ENCODE measurements around the gene ADGRD1. TPM values are rescaled to one million over a fixed set of nuclear protein-coding genes. Genes with fewer than 3 reads are reported as not detected.
"Not testable (repeated sequence)": the region's sequence is repeated elsewhere in the genome, so short reads cannot be mapped to it uniquely, and the experiment has no call there.

Gene ADGRD1
- total RNA-seq, 1 experiment from 2014 or later: 0.89 TPM

DNA sequence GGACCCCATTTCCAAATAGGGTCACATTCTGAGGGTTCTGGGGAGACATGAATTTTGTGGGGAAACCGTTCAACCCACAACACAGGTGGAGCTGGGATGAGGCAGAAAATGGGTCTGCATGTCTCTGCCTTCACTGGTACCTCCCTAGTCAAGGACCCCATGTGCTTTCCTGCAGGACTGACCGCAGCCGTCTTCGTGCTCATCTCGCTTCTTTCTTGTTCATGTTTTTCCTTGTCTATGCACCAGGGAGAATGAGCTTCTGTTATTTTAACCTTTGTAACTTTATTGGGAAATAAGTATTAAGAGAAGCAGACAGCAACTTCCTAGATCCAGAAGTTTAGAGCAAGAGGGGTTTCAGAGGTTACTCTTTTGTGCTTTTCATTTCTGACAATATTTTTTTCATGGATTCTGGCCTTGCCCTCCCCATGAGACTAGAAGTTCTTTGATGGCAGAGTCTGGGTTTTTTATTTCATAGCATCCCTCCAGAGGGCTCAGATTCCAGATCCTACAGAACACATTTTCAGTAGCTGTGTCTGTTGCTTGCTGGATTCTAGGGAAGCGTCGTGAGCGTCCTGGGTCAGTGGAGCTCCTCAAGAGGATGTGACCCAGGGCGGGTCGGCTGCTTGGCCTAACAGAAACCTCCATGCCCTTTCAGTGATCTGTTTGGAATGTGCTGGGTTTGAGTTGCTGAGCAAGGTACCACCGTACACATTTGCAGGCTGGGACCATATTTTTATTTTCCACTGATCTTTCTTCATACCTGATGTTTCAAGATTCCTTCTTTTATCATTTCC, 104.2 kb downstream of the ADGRD1 start:
- no peaks in the 10 kb centered on the region for H3K36me3 ChIP-seq
- no peak for DNase-seq
- H3K9me3 ChIP-seq: no peaks in the 10 kb centered on the region
- H3K4me3 ChIP-seq: no peak overlapping the region
- H3K27me3 ChIP-seq: peaks cover 14% of the 10 kb centered on the region

DNA sequence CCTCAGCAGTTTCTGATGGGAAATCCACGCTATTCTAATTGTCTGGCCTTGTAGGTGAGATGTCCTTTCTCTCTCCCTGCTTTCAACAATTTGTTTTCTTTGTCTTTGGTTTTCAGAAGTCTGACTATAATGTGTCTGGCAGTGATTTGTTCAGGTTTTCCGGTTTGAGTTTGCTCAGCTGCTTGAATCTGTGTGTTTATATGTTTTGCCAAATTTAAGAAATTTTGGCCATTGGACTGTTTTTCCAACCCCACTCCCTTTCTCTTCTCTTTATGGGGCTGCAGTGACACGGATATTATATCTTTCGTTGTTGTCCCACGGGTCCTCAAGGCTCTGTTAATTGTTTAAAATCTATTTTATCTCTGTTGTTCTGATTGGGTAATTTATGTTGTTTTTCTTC, 105.0 kb downstream of the ADGRD1 start:
- H3K9me3 ChIP-seq: no peaks in the 10 kb centered on the region
- H3K27me3 ChIP-seq: peaks cover 15% of the 10 kb centered on the region
- H3K36me3 ChIP-seq: no peaks in the 10 kb centered on the region
- no peak for DNase-seq
- no peak overlapping the region for H3K4me3 ChIP-seq

DNA sequence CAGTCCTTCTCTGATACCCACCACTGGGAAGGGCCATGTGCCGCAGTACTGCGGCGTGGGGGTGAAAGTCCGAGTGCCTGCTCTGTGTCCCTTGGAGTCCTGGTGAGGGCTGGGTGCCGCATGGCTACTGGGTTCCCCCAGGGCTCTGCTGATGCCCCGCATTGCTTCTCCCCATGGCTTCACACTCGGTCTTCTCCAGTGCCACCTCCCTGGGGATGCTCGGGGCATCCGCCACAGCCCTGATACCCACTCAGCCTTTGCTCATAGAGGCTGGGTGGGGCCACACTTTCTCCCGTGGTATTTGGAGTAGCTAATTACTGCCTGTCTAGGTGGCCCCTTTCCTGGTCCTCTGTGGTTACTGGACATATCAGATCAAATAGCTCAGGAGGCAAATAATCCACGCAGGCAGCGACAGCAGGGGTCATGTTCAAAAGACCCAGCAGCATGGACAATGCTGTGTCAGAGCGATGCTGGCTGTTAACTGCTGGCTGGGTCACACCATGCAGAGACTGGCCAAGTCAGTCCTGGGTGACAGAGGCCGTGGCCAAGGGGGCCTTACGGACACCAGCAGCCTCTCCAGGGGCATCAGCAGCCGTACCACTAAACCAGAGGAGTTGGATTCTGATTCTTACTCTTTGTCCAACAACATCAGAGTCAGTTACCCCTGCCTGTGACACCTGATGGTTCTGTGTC, 106.5 kb downstream of the ADGRD1 start:
- no peak overlapping the region for H3K4me3 ChIP-seq
- peaks cover 17% of the 10 kb centered on the region for H3K27me3 ChIP-seq
- H3K36me3 ChIP-seq: no peaks in the 10 kb centered on the region
- no peak for DNase-seq
- no peaks in the 10 kb centered on the region for H3K9me3 ChIP-seq

DNA sequence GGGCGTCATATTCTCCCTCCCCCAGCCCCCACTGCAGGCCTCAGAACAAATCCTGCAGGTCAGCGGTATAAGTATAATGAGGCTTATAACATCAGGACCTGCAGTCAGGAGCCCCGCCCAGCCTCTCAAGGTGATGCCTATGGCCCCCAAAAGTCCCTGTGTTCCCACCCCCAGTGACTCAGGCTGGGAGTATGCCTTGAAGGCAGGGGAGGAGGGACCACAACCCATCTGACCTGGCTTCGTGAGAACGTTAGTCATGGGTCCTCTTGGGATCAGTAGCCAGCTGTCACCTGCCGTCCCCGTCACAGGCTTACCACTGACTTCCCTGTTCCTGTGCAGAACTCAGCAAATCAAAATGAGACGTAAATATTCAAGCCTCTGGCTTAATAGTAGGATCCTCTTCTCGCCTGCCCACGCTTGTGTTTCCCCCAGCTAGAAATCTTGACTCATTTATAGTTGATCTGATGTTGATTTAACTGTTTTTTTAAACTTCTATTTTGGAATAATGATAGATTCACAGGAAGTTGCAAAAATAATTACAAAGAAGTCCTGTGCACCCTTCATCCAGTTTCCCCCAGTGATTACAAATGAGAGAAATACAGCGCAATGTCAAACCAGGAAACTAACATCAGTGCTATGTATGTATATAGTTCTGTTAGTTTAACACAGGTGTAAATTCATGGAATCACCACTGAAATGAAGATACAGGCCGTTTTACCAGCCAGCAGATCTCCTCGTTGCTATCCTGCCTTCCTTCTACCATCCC, 107.5 kb downstream of the ADGRD1 start:
- DNase-seq: no peak
- no peak overlapping the region for H3K4me3 ChIP-seq

DNA sequence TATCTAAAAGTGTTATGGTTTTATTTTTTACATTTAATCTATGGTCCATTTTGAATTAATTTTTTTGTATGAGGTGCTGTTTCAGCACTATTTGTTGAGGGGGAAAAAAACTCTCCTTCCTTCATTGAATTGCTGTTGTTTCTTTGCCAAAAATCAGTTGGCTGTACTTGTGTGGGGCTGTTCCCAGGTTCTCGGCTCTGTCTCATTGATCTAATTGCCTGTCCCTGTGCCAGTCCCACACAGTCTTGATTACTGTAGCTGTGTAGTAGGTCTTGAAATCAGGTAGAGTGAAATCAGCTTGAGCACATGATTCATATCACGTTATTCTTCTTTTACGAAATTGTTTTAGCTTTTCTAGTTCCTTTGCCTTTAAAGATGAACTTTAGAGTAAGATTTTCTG, 109.7 kb downstream of the ADGRD1 start:
- Histone ChIP-seq H3K4me3 (no peak overlapping the region), H3K9me3 (no peaks in the 10 kb centered on the region), H3K27me3 (peaks cover 6% of the 10 kb centered on the region), H3K36me3 (no peaks in the 10 kb centered on the region)
- DNase-seq: no peak

More for the DNA sequence above, 107.5 kb downstream of the ADGRD1 start:
- Histone ChIP-seq H3K9me3 (no peaks in the 10 kb centered on the region), H3K36me3 (no peaks in the 10 kb centered on the region), H3K27me3 (peaks cover 14% of the 10 kb centered on the region)

DNA sequence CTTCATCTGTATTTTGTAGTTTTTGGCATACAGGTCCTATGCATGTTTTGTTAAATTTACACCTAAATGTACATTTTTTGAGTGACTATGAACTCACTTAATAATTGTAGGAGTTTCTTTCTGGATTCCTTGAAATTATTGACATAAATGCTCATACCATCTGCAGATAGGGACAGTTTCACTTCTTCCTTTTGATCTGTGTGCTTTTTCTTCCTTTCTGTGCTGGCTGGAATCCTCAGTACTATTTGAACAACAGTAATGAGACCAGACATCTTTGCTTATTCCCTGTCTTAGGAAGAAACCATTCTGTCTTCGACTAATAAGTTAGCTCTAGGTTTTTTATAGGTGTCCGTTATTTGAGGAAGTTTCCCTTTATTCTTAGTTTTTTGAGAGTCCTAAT, 110.3 kb downstream of the ADGRD1 start:
- no peaks in the 10 kb centered on the region for H3K9me3 ChIP-seq
- peaks cover 4% of the 10 kb centered on the region; the same call in 1 of the 2 replicates for H3K27me3 ChIP-seq
- H3K4me3 ChIP-seq: no peak overlapping the region
- H3K36me3 ChIP-seq: no peaks in the 10 kb centered on the region
- DNase-seq: no peak

DNA sequence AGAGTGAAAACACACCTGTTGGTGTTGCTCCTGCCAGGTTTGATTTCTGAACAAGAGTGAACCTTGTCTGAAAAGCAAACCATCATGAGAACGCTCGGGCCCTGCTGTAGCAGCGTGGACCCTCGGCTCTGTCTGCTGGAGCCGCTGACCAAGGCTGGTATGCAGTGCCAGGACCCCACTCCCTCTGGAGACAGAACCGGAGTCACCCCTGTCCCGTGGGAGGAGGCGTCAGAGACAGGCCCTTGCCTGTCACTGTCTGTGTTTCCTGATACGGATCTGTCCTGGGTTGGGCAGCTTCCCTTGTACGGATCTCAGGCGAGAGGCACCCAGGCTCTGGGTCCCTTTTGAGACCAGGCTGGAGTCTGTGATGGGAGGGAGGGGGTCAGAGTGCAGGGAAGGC, 111.6 kb downstream of the ADGRD1 start:
- Histone ChIP-seq H3K36me3 (no peaks in the 10 kb centered on the region), H3K27me3 (peaks cover 4% of the 10 kb centered on the region; the same call in 1 of the 2 replicates), H3K4me3 (no peak overlapping the region), H3K9me3 (no peaks in the 10 kb centered on the region)
- DNase-seq: no peak

DNA sequence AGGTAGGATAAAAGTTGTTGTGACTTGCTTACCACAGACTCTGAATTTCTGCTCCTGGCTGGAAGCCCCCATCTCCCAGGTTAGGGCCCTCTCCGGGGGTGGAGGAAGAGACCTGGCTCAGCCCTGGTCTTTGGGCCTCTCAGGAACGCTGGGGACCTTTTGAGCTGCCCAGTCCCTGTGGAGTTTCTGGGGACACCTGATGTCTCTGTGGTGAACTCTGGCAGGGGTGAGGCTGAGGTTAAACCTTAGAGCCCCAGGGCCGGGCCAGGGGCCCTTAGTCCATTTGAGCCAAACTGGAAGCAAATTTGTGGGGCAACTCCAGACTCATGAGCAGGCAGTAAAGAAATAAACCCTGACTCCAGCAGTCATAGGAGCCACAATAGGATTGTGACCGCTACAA, 112.1 kb downstream of the ADGRD1 start:
- no peaks in the 10 kb centered on the region for H3K36me3 ChIP-seq
- no peaks in the 10 kb centered on the region for H3K9me3 ChIP-seq
- DNase-seq: no peak
- no peak overlapping the region for H3K4me3 ChIP-seq
- H3K27me3 ChIP-seq: peaks cover 4% of the 10 kb centered on the region; the same call in 1 of the 2 replicates

DNA sequence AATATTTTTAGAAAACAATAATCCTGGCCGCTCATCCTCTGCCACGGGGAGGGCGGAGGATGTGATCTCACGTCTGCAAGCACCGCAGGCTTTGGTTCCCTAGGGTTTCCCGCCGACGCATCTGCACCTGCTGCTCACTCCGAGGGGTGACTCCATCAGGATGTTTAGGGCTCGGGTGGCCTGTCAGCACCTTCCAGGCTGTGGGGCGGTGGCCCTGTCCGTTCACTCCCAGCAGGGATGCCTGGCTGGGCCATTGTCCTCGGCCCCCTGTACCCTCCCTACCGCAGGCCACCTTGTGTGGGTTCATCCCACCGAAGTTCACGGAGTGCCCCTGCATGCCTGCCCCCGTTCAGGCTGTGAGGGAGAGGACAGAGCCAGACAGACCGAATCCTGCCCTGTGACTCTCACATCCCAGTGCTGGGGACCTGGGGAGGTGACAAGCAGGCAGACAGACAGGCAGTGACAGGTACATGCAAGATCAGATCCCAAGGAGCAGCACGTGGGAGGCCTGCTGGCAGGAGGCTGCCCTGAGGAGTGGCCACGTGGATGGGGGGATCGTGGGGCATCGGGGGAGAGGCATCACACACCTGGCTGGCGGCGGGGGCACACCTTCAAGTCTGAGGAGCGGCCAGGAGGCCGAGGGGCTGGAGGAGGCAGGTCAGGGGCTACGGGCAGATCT, 112.6 kb downstream of the ADGRD1 start:
- Histone ChIP-seq H3K9me3 (no peaks in the 10 kb centered on the region), H3K27me3 (peaks cover 4% of the 10 kb centered on the region; the same call in 1 of the 2 replicates), H3K36me3 (no peaks in the 10 kb centered on the region), H3K4me3 (no peak overlapping the region)
- no peak for DNase-seq

DNA sequence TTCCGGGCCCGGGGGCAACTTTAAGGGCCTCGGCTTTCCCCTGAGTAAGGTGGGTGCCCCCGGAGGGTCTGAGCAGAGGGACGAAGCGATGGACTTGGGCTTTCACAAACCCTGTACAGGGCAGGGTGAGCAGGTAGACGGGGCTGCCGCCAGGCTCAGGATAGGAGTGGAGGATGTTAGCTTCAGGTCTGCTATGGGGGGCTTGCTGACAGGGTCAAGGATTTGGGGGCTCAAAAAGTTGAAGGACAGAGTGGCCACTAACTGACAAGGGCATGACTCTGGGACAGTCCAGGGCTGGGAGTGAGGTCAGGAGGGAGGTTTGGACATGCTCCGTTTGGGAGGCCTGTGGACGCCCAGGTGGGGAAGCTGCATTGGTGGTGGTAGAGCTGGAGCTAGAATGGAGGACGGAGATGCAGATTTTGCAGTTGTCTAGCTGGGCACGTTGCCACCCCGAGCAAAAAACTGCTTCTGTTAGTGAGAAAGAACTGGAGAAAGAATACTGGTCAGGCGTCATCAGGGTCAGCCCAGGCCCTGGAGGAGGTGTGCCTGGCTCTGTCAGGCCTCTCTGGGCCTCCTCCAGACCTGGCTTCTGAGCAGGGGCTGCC, 113.3 kb downstream of the ADGRD1 start:
- no peak overlapping the region for H3K4me3 ChIP-seq
- H3K9me3 ChIP-seq: no peaks in the 10 kb centered on the region
- H3K36me3 ChIP-seq: no peaks in the 10 kb centered on the region
- DNase-seq: no peak
- peaks cover 4% of the 10 kb centered on the region; the same call in 1 of the 2 replicates for H3K27me3 ChIP-seq

DNA sequence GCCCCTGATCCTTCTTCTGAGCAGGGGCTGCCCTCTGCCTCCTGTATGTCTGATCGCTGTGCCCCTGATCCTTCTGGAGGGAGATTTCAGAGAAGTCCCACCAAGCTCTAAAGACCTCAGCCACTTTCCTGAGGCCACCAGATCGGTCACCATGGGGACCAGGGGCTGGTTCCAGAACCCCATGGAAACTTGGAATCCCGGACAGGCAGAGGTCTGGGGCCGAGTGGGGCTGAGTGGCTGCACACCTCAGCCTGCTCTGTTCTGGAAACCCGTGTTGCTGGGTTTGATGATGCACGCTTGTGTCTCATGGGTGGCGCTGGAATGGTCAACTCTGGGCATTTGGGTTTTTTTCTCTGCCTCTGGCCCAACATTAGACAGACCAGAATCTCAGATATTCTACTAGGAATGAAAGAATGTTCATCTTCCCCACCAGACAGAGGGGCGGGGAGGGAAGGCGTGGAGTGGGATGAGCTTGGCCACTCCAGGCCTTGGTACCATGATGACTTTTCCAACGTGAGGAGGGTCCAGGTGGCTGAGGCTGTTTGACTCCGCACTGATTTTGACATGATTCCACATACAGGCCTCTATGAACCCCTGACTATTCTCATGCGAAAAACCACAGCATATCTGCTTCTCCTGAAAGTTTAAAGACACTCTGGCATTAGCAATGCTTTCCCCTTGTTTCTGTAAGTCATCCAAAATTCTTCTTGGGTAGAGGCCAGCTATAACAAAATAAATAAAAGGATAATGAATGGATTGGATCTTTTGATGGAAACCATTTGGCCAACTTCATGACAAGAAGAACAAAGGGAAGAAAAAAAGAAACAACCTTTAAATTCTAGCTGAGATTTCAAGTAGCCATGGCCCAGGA, 114.5 kb downstream of the ADGRD1 start:
- no peaks in the 10 kb centered on the region for H3K9me3 ChIP-seq
- H3K27me3 ChIP-seq: peaks cover 4% of the 10 kb centered on the region; the same call in 1 of the 2 replicates
- H3K36me3 ChIP-seq: no peaks in the 10 kb centered on the region
- no peak for DNase-seq
- H3K4me3 ChIP-seq: no peak overlapping the region

DNA sequence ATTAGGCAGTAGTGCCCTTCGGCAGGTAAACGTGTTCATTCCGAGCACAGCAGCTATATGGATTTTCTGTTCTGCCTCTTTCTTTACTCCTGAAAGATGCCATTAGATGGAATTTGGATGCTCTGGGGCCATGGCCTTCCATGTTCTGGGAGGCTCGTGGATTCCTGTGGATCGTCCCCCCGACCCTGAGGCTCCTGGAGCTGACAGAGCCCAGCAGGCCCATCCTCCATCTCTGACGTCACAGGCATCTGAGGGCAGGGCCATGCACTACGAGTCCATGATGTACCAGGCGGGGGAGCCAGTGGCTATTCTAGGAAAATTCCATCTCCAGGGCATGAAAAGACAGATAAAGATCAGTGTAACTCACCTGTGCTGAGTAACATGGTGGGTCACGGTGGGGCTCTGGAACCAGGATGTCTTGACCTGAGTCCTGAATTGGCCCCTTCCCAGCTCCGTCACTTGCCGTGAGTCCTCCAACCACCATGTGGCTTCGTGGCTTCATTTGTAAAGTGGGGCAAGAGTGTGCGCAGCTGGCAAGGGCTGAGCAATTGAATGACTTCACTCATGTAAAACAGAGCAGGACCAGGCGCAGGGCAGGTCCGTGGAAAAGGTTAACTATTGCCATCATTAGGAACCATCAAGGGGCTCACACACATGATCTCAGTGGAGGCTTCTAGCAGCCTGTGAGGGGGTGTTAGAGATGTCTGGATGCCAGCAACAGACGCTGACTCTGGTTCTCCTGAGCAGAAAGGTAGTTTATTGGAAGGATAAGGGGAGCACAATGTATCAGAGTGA, 115.4 kb downstream of the ADGRD1 start:
- not testable (repeated sequence) for H3K4me3 ChIP-seq, H3K36me3 ChIP-seq, H3K27me3 ChIP-seq, H3K9me3 ChIP-seq, DNase-seq

DNA sequence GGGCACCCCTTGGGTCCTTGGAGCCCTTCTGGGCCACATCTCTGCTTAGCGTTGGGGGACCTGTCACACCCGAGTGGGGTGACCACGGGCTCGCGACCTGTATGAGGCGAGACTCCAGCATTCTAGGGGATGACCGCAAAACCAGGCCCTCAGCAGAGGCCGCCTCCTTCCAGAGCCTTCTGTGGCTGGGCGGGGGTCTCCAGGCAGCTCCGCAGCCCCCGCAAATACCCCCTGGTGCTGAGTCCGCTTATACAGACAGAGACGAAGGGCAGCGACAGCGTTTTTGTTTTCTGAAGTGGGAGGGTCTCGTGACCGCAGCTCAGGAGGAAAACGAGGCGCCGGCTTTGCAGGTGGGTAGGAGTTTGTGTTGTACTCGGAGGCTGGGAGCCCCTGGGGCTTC, 116.4 kb downstream of the ADGRD1 start:
- not testable (repeated sequence) for H3K36me3 ChIP-seq, H3K9me3 ChIP-seq, H3K4me3 ChIP-seq, H3K27me3 ChIP-seq, DNase-seq

DNA sequence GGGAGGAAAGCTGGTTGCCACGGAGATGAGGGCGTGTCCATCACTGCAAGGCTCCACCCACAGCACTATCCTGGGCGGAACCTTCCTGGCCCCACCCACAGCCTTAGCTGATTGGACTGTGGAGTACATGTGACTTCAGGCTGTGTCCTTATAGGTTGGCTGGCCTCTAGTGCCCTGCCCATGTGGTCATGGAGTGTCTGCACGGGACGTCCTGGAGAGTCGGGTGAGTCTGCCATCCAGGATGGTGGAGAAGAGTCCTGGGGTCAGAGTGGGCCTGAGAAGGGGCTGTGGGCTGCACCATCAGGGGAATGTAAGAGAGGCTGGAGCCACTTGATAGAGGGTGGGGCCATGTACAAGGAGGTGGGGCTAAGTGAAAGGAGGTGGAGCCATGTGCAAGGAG, 117.0 kb downstream of the ADGRD1 start:
- not testable (repeated sequence) for H3K27me3 ChIP-seq, H3K4me3 ChIP-seq, H3K36me3 ChIP-seq, H3K9me3 ChIP-seq, DNase-seq

DNA sequence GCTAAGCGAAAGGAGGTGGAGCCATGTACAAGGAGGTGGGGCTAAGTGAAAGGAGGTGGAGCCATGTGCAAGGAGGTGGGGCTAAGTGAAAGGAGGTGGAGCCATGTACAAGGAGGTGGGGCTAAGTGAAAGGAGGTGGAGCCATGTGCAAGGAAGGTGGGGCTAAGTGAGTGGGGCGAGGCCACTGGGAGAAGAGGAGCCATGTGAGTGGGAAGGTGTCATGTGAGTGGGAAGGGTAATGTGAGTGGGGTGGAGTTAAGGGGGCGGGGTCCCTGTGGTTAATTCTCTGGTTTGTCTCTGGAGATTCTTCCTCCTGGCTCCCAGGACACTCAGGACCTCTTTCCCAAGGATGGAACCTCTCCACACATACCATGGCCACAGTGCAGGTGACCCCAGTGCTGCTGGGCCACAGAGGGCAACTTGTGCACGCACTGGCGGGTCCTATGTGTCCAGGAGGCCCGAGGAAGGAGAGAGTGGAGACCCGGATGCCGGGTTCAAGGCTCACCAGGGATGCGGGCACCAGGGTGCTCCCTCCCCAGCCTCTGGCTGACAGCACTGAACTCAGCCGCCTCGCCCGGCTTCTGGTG, 117.6 kb downstream of the ADGRD1 start:
- H3K36me3 ChIP-seq, H3K27me3 ChIP-seq, H3K9me3 ChIP-seq, H3K4me3 ChIP-seq, DNase-seq: not testable (repeated sequence)
